SH-SY5Y (cell line): ENCODE results near the gene ELOVL6.

Experiments
- GATA2 ChIP-seq: IDR thresholded peaks from 2 replicates; pipeline ENCODE4 v1.6.1; 2011; ENCODE audit warnings: mild to moderate bottlenecking, low read depth, low read length
- GATA3 ChIP-seq: IDR thresholded peaks from 2 replicates; pipeline ENCODE4 v1.6.1; 2011; ENCODE audit warnings: low read depth, mild to moderate bottlenecking, low read length, moderate library complexity

DNA sequence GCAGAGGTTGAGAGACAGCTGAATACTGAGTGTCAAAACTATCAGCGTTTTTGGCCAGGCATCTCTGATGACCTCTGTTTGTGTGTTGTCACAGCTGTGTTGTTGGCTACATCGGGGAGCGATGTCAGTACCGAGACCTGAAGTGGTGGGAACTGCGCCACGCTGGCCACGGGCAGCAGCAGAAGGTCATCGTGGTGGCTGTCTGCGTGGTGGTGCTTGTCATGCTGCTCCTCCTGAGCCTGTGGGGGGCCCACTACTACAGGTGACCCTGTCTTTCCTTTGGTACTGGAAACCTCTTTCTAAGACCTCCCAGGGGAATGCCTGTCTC, 198.9 kb downstream of the ELOVL6 start:
- TF ChIP-seq GATA2 (no peak), GATA3 (no peak)
